GM18951 (cell line): Measurements from ENCODE around the gene MICALL2.

Source experiments
- POLR2A ChIP-seq: IDR thresholded peaks from 4 replicates; pipeline ENCODE4 v1.6.1; 2011; ENCODE audit warnings: mild to moderate bottlenecking; ENCODE audit not compliant: insufficient read length, insufficient read depth; ENCODE audit errors: extremely low read depth
- in situ Hi-C: fragments of 300-500 bp; cut with MboI; formaldehyde crosslinking; loops from one replicate; pipeline ENCODE4 v1.12.0; 2022; ENCODE audit warnings: low sequenced_read_pairs, mixed read lengths, inconsistent platforms; ENCODE audit not compliant: unreplicated experiment

The MICALL2 gene

GRCh38 chr7:1401011-1401410 lies 58.3 kb downstream of the MICALL2 start:
- in situ Hi-C loops, result loop anchor here (25.0 kb wide), 1 partner anchor 164 kb away; the partner anchor contains the start of gene UNCX
- TF ChIP-seq POLR2A, result no peak

- no peak for TF ChIP-seq POLR2A
- in situ Hi-C loops, result loop anchor here (25.0 kb wide), 1 partner anchor 163 kb away; the partner anchor contains the start of gene UNCX
Observed at GRCh38 chr7:1400371-1400770, 58.9 kb downstream of the MICALL2 start.

DNA sequence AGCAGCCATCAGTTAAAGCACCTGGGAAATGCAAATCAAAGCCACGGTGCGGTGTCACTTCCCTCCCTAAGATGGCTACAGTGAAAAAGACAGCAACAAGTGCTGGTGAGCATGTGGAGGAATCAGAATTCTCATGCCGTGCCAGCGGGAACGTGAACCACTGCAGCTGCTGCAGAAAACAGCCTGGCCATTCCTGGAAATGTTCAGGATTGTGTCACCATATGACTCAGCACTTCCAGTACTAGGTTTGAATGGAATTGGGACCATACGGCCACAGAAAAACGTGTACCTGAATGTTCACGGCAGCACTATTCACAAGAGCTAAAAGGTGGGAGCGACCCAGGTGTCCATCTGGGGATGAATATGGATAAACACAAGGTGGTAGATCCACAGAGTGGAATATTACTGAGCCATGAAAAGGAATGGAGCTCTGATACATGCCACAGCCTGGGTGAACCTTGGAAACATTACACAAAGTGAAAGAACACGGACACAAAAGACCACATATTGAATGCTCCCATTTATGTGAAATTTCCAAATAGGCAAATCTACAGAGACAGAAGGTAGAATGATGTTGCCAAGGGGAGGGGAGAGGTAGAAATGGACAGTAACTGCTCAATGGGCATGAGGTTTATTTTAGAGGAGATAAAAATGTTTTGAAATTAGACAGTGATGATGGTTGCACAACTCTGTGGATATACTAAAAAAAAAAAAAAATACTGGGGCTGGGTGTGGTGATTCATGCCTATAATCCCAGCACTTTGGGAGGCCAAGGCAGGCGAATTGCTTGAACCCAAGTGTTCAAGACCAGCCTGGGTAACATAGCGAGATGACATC lies 61.6 kb downstream of the MICALL2 start:
- in situ Hi-C loops, result no loop called here
- TF ChIP-seq POLR2A, result no peak

- TF ChIP-seq POLR2A, result no peak
- in situ Hi-C loops, result no loop called here
Observed at GRCh38 chr7:1396195-1396594, 63.1 kb downstream of the MICALL2 start.

GRCh38 chr7:1395211-1396070 lies 63.8 kb downstream of the MICALL2 start:
- TF ChIP-seq POLR2A, result no peak
- in situ Hi-C loops, result no loop called here

DNA sequence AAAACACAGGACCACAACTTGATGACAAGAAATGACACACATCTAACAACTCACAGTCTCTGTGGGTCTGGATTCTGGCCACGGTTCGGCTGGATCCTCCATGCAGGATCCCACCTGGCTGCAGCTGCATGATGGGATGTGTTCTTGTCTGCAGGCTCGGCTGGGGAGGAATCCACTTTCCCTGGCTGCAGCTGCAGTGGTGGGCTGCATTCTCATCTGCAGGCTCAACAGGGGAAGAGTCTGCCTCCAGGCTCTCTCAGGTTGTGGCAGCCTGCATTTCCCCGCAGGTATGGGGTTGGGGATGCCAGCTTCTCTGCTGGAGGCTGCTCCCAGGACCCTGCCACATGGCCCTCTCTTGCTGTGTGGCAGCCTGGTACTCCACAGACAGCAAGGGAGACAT lies 64.9 kb downstream of the MICALL2 start:
- TF ChIP-seq POLR2A, result no peak
- in situ Hi-C loops, result no loop called here

- TF ChIP-seq POLR2A, result no peak
- in situ Hi-C loops, result no loop called here
Observed at GRCh38 chr7:1393421-1393820, 65.8 kb downstream of the MICALL2 start.

DNA sequence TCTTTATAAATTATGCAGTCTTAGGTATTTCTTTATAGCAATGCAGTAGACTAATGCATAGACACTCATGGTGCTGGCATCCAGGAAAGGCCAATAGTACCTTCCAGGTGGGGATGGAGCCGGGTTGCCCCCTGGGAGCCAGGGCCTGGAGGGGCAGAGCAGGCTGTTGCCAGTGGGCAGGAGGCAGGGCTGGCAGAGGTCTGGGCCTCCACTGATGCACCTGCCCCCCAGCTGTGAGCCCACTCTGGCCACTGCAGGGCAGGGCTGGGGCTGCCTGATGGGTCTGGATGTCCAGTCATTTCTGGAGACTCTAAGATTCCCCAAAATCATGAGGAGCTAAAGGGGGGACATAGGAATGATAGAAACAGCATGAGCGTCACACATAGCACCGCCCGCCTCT lies 66.7 kb downstream of the MICALL2 start:
- TF ChIP-seq POLR2A, result no peak
- in situ Hi-C loops, result no loop called here

GRCh38 chr7:1391449-1391848 lies 67.8 kb downstream of the MICALL2 start:
- in situ Hi-C loops, result no loop called here
- TF ChIP-seq POLR2A, result no peak

- in situ Hi-C loops, result no loop called here
- no peak for TF ChIP-seq POLR2A
Observed at GRCh38 chr7:1388703-1389335, 70.5 kb downstream of the MICALL2 start.

- TF ChIP-seq POLR2A, result no peak
- in situ Hi-C loops, result no loop called here
Observed at GRCh38 chr7:1388021-1388702, 71.1 kb downstream of the MICALL2 start.

- no peak for TF ChIP-seq POLR2A
- in situ Hi-C loops, result no loop called here
Observed at GRCh38 chr7:1387261-1387660, 72.0 kb downstream of the MICALL2 start.
